Peyer's patch (tissue), 4 donors: Measurements from ENCODE around the gene SORBS1.

Source experiments
- POLR2A ChIP-seq, 2 donors: fragments of 450-650 bp; IDR thresholded peaks; one replicate each; pipeline ENCODE4 v1.5.1; 2017; ENCODE audit warnings: antibody characterized with exemption in 2 of 2, mild to moderate bottlenecking in 2 of 2, moderate library complexity in 2 of 2
- TF ChIP-seq, protein P1 (sequence below), 6 experiments: fragments of 450-650 bp in 4 of 6; fragments of 200-600 bp in 2 of 6; sonication (generic) in 1 of 6; IDR thresholded peaks; one replicate each; pipeline ENCODE4 v1.5.1; 2017 to 2019; ENCODE audit warnings: antibody characterized with exemption in 6 of 6, mild to moderate bottlenecking in 3 of 6, moderate library complexity in 1 of 6

- TF ChIP-seq, protein P1, sequence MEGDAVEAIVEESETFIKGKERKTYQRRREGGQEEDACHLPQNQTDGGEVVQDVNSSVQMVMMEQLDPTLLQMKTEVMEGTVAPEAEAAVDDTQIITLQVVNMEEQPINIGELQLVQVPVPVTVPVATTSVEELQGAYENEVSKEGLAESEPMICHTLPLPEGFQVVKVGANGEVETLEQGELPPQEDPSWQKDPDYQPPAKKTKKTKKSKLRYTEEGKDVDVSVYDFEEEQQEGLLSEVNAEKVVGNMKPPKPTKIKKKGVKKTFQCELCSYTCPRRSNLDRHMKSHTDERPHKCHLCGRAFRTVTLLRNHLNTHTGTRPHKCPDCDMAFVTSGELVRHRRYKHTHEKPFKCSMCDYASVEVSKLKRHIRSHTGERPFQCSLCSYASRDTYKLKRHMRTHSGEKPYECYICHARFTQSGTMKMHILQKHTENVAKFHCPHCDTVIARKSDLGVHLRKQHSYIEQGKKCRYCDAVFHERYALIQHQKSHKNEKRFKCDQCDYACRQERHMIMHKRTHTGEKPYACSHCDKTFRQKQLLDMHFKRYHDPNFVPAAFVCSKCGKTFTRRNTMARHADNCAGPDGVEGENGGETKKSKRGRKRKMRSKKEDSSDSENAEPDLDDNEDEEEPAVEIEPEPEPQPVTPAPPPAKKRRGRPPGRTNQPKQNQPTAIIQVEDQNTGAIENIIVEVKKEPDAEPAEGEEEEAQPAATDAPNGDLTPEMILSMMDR (IDR thresholded peaks at IDR 0.05): no peak
- TF ChIP-seq POLR2A (IDR thresholded peaks at IDR 0.05): no peak
These were observed 171.2 kb downstream of the SORBS1 start for GRCh38 chr10:95389982-95390381.
